Stomach (tissue), 4 donors: ENCODE data around the gene THSD4.

Experiments
- CTCF ChIP-seq, 7 experiments: fragments of 450-650 bp in 4 of 7; fragments of 200-600 bp in 3 of 7; sonication (generic) in 3 of 7; IDR thresholded peaks; one replicate each; pipeline ENCODE4 v1.5.1; 2016 to 2019; ENCODE audit warnings: antibody characterized with exemption in 7 of 7, control low read depth in 2 of 7, mild to moderate bottlenecking in 1 of 7
- POLR2A ChIP-seq, 4 donors: fragments of 450-650 bp; IDR thresholded peaks; one replicate each; pipeline ENCODE4 v1.6.1; 2016; ENCODE audit warnings: antibody characterized with exemption in 4 of 4, control low read depth in 2 of 4, mild to moderate bottlenecking in 1 of 4, moderate library complexity in 1 of 4
- POLR2AphosphoS5 ChIP-seq, 3 donors: sonication (generic); formaldehyde crosslinking; IDR thresholded peaks; one replicate each; pipeline ENCODE4 v1.6.1; 2016; ENCODE audit warnings: antibody characterized with exemption in 3 of 3

- TF ChIP-seq POLR2A (IDR thresholded peaks at IDR 0.05), result no peak
- no peak for TF ChIP-seq CTCF (IDR thresholded peaks at IDR 0.05)
- no peak for TF ChIP-seq POLR2AphosphoS5 (IDR thresholded peaks at IDR 0.05)
Observed at GRCh38 chr15:71390096-71390495, 274.8 kb downstream of the THSD4 start.
